ENCODE measurements around the gene GALNTL6. TPM values are rescaled to one million over a fixed set of nuclear protein-coding genes. Genes with fewer than 3 reads are reported as not detected.

The GALNTL6 gene
- total and polyA plus RNA-seq, 2 experiments from 2014 or later: 0.38 to 0.40 TPM

- TF ChIP-seq REST (IDR thresholded peaks at IDR 0.05; ENCODE audit: unreplicated experiment): no peak
- TF ChIP-seq EZH2 (IDR thresholded peaks at IDR 0.05; ENCODE audit: low read depth, unreplicated experiment): no peak
Observed at GRCh38 chr4:172055046-172055445, 241.8 kb downstream of the GALNTL6 start (continued).

DNA sequence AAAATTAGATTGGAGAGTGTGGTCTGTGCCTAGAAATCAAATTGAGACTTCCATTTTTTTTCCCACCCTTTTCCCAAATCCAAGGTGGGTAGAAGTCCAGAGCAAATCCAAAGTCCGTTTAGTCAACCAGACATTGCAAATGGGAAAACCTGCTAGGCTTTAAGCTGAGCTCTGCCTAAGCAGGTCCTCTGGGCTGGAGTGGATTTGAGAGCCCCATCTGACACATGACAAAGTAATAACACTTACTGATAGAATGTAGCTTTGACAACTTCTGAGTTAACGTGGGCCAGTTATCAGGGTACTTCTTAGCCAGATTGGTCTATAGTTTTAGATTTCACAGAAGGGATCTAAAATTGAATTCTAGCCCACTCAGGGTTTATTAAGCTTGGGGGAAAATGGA is 242.3 kb downstream of the GALNTL6 start:
- no peaks in the 10 kb centered on the region for H4K20me1 ChIP-seq (replicated peaks; ENCODE audit: insufficient read depth)
- H3K27me3 ChIP-seq (ENCODE audit: insufficient read depth): no peaks in the 10 kb centered on the region
- H3K36me3 Mint-ChIP-seq (ENCODE audit: low read depth): no peaks in the 10 kb centered on the region
- H3K4me3 ChIP-seq: no peak overlapping the region
- H2AFZ ChIP-seq: no peak overlapping the region; the same call in 1 of the 2 replicates
- peaks cover 8% of the 10 kb centered on the region; the same call in 2 of the 3 replicates for H3K4me1 Mint-ChIP-seq
- TF ChIP-seq CTCF (conservative IDR thresholded peaks at IDR 0.05; ENCODE audit: low read depth in 2 of 2) (no peak), ZNF114 (CRISPR knock-in tag; IDR thresholded peaks at IDR 0.05) (no peak), JUNB (IDR thresholded peaks at IDR 0.05; ENCODE audit: unreplicated experiment) (no peak), POLR2AphosphoS5 (IDR thresholded peaks at IDR 0.05; ENCODE audit: low read depth) (no peak), EZH2phosphoT487 (IDR thresholded peaks at IDR 0.05; ENCODE audit: unreplicated experiment) (no peak)
- no peaks in the 10 kb centered on the region for H3K9me2 ChIP-seq (ENCODE audit: insufficient read depth)
- H3K27me3 Mint-ChIP-seq (ENCODE audit: insufficient read depth, low read depth, poor library complexity): no peaks in the 10 kb centered on the region
- H3K4me2 ChIP-seq: no peak overlapping the region
- H3K4me3 Mint-ChIP-seq: no peak overlapping the region
- no peak overlapping the region for H3K27ac ChIP-seq (ENCODE audit: low read depth)
- H3K79me2 ChIP-seq (replicated peaks; ENCODE audit: insufficient read depth): no peaks in the 10 kb centered on the region
- no peak for ATAC-seq
- no peaks in the 10 kb centered on the region for H3F3A ChIP-seq (replicated peaks; ENCODE audit: low read depth)
- H3K9me3 Mint-ChIP-seq: no peaks in the 10 kb centered on the region
- no peaks in the 10 kb centered on the region; the same call in 1 of the 2 replicates for H3K4me1 ChIP-seq (ENCODE audit: insufficient read depth)
- H3K27ac Mint-ChIP-seq: no peak overlapping the region
- H3K36me3 ChIP-seq (ENCODE audit: insufficient read depth): no peaks in the 10 kb centered on the region
- DNase-seq (ENCODE audit: low spot score): no peak

DNA sequence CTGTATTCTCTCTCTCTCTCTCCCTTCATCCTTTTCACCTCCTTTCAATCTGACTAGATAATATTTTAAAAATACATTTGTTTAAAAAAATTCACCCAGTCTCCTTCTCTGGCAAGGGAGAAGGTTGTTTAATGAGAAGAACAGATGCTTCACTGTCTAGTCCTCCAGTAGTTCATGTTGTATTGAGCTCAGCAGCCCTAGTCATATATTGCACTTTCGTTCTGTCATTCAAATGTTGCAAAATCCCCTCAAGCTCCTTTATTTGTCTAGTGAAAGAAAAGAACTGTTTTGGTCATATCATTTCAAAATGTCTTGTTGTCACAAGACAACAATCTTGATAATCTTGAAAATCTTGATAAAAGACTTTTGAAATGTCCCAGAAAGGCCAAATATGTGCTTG is 248.0 kb downstream of the GALNTL6 start:
- no peak overlapping the region for H2AFZ ChIP-seq
- H3K4me3 ChIP-seq: no peak overlapping the region
- no peaks in the 10 kb centered on the region for H3K36me3 ChIP-seq (ENCODE audit: insufficient read depth)
- H3K9me2 ChIP-seq (ENCODE audit: insufficient read depth): 0 out of 2 replicates have a peak, but pooled peaks cover 3% of the 10 kb centered on the region
- H3K27me3 Mint-ChIP-seq (ENCODE audit: insufficient read depth, low read depth, poor library complexity): no peaks in the 10 kb centered on the region
- no peaks in the 10 kb centered on the region for H4K20me1 ChIP-seq (replicated peaks; ENCODE audit: insufficient read depth)
- peaks cover 3% of the 10 kb centered on the region; the same call in 1 of the 3 replicates for H3K36me3 Mint-ChIP-seq (ENCODE audit: low read depth)
- H3K9me3 Mint-ChIP-seq: 0 out of 3 replicates have a peak, but pooled peaks cover 3% of the 10 kb centered on the region
- peaks cover 21% of the 10 kb centered on the region for H3K4me1 ChIP-seq (ENCODE audit: insufficient read depth)
- H3F3A ChIP-seq (replicated peaks; ENCODE audit: low read depth): no peaks in the 10 kb centered on the region
- no peaks in the 10 kb centered on the region for H3K79me2 ChIP-seq (replicated peaks; ENCODE audit: insufficient read depth)
- no peaks in the 10 kb centered on the region for H3K27me3 ChIP-seq (ENCODE audit: insufficient read depth)
- no peak overlapping the region for H3K4me3 Mint-ChIP-seq
- ATAC-seq (no peak), DNase-seq (ENCODE audit: low spot score) (no peak)
- no peak overlapping the region for H3K4me2 ChIP-seq
- peaks cover 23% of the 10 kb centered on the region for H3K4me1 Mint-ChIP-seq
- no peak overlapping the region for H3K27ac Mint-ChIP-seq
- no peak overlapping the region for H3K27ac ChIP-seq (ENCODE audit: low read depth)
- no peak for TF ChIP-seq REST (IDR thresholded peaks at IDR 0.05; ENCODE audit: unreplicated experiment)
- no peak for TF ChIP-seq EZH2phosphoT487 (IDR thresholded peaks at IDR 0.05; ENCODE audit: unreplicated experiment)
- TF ChIP-seq ETS1 (IDR thresholded peaks at IDR 0.05): no peak
